ENCODE measurements around the gene IFITM1.

- no peak for TF ChIP-seq RFX5 (IDR thresholded peaks at IDR 0.05; ENCODE audit: low read depth, low read length)
- TF ChIP-seq SP2 (CRISPR knock-in tag; IDR thresholded peaks at IDR 0.05), result no peak
- no peak for TF ChIP-seq ZNF501 (CRISPR knock-in tag; IDR thresholded peaks at IDR 0.05)
- TF ChIP-seq ZNF24 (IDR thresholded peaks at IDR 0.05), result no peak
- TF ChIP-seq ETS1 (CRISPR knock-in tag; IDR thresholded peaks at IDR 0.05), result no peak
- no peak for TF ChIP-seq MEIS2 (CRISPR knock-in tag; IDR thresholded peaks at IDR 0.05)
- TF ChIP-seq ZNF569 (CRISPR knock-in tag; IDR thresholded peaks at IDR 0.05; ENCODE audit: borderline replicate concordance), result no peak
- no peak for TF ChIP-seq FOSL2 (CRISPR knock-in tag; IDR thresholded peaks at IDR 0.05)
- TF ChIP-seq, protein P1, sequence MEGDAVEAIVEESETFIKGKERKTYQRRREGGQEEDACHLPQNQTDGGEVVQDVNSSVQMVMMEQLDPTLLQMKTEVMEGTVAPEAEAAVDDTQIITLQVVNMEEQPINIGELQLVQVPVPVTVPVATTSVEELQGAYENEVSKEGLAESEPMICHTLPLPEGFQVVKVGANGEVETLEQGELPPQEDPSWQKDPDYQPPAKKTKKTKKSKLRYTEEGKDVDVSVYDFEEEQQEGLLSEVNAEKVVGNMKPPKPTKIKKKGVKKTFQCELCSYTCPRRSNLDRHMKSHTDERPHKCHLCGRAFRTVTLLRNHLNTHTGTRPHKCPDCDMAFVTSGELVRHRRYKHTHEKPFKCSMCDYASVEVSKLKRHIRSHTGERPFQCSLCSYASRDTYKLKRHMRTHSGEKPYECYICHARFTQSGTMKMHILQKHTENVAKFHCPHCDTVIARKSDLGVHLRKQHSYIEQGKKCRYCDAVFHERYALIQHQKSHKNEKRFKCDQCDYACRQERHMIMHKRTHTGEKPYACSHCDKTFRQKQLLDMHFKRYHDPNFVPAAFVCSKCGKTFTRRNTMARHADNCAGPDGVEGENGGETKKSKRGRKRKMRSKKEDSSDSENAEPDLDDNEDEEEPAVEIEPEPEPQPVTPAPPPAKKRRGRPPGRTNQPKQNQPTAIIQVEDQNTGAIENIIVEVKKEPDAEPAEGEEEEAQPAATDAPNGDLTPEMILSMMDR (CRISPR knock-in tag; IDR thresholded peaks at IDR 0.05), result no peak
- no peak for TF ChIP-seq SYNCRIP (IDR thresholded peaks at IDR 0.05; ENCODE audit: insufficient read depth, low read depth, low read length)
- no peak for TF ChIP-seq ZNF572 (CRISPR knock-in tag; IDR thresholded peaks at IDR 0.05)
- TF ChIP-seq, protein P2, sequence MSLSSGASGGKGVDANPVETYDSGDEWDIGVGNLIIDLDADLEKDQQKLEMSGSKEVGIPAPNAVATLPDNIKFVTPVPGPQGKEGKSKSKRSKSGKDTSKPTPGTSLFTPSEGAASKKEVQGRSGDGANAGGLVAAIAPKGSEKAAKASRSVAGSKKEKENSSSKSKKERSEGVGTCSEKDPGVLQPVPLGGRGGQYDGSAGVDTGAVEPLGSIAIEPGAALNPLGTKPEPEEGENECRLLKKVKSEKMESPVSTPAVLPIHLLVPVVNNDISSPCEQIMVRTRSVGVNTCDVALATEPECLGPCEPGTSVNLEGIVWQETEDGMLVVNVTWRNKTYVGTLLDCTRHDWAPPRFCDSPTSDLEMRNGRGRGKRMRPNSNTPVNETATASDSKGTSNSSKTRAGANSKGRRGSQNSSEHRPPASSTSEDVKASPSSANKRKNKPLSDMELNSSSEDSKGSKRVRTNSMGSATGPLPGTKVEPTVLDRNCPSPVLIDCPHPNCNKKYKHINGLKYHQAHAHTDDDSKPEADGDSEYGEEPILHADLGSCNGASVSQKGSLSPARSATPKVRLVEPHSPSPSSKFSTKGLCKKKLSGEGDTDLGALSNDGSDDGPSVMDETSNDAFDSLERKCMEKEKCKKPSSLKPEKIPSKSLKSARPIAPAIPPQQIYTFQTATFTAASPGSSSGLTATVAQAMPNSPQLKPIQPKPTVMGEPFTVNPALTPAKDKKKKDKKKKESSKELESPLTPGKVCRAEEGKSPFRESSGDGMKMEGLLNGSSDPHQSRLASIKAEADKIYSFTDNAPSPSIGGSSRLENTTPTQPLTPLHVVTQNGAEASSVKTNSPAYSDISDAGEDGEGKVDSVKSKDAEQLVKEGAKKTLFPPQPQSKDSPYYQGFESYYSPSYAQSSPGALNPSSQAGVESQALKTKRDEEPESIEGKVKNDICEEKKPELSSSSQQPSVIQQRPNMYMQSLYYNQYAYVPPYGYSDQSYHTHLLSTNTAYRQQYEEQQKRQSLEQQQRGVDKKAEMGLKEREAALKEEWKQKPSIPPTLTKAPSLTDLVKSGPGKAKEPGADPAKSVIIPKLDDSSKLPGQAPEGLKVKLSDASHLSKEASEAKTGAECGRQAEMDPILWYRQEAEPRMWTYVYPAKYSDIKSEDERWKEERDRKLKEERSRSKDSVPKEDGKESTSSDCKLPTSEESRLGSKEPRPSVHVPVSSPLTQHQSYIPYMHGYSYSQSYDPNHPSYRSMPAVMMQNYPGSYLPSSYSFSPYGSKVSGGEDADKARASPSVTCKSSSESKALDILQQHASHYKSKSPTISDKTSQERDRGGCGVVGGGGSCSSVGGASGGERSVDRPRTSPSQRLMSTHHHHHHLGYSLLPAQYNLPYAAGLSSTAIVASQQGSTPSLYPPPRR (CRISPR knock-in tag; IDR thresholded peaks at IDR 0.05; ENCODE audit: borderline replicate concordance), result no peak
- TF ChIP-seq, protein P3, sequence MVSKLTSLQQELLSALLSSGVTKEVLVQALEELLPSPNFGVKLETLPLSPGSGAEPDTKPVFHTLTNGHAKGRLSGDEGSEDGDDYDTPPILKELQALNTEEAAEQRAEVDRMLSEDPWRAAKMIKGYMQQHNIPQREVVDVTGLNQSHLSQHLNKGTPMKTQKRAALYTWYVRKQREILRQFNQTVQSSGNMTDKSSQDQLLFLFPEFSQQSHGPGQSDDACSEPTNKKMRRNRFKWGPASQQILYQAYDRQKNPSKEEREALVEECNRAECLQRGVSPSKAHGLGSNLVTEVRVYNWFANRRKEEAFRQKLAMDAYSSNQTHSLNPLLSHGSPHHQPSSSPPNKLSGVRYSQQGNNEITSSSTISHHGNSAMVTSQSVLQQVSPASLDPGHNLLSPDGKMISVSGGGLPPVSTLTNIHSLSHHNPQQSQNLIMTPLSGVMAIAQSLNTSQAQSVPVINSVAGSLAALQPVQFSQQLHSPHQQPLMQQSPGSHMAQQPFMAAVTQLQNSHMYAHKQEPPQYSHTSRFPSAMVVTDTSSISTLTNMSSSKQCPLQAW (CRISPR knock-in tag; IDR thresholded peaks at IDR 0.05), result no peak
Observed at GRCh38 chr11:292211-293121, 21.4 kb upstream of the IFITM1 start.
